GM23338 (cell line): Measurements from ENCODE around the gene PAX5. TPM values are rescaled to one million over a fixed set of nuclear protein-coding genes. Genes with fewer than 3 reads are reported as not detected.

ENCODE experiments used
- ATAC-seq: fragments of 200-7000 bp; cut with Tn5 transposase; 3 replicates; pipeline ENCODE4 v1.9.1; 2020
- DNase-seq: peaks from one replicate; pipeline ENCODE4 v3.0.0-alpha.2; 2015; ENCODE audit warnings: low spot score
- H2AFZ ChIP-seq: fragments of 200-600 bp; sonication (generic); 2 replicates; pipeline ENCODE4 v1.8.0; 2016; ENCODE audit warnings: antibody characterized with exemption, mild to moderate bottlenecking, moderate library complexity
- H3F3A ChIP-seq: fragments of 200-600 bp; sonication (generic); replicated peaks from 2 replicates; pipeline ENCODE4 v1.8.0; 2017; ENCODE audit warnings: antibody characterized with exemption, mixed run types, low read depth
- H3K27ac ChIP-seq: fragments of 200-600 bp; sonication (generic); 2 replicates; pipeline ENCODE4 v1.6.1; 2016; ENCODE audit warnings: low read depth
- H3K27me3 ChIP-seq: fragments of 200-600 bp; sonication (generic); 2 replicates; pipeline ENCODE4 v1.8.0; 2016; ENCODE audit warnings: mild to moderate bottlenecking, mixed run types, moderate library complexity; ENCODE audit not compliant: insufficient read depth
- H3K36me3 ChIP-seq: fragments of 200-600 bp; sonication (generic); 2 replicates; pipeline ENCODE4 v1.8.0; 2016; ENCODE audit warnings: mild to moderate bottlenecking; ENCODE audit not compliant: insufficient read depth
- H3K4me1 ChIP-seq: fragments of 200-600 bp; sonication (generic); 2 replicates; pipeline ENCODE4 v1.8.0; 2016; ENCODE audit warnings: mild to moderate bottlenecking, moderate library complexity; ENCODE audit not compliant: insufficient read depth
- H3K4me2 ChIP-seq: fragments of 200-600 bp; sonication (generic); 2 replicates; pipeline ENCODE4 v1.7.1; 2017; ENCODE audit warnings: mixed run types
- H3K4me3 ChIP-seq: fragments of 200-600 bp; sonication (generic); 2 replicates; pipeline ENCODE4 v1.6.1; 2016; ENCODE audit warnings: mixed run types
- H3K79me2 ChIP-seq: fragments of 200-600 bp; sonication (generic); replicated peaks from 2 replicates; pipeline ENCODE4 v1.8.0; 2017; ENCODE audit warnings: mild to moderate bottlenecking; ENCODE audit not compliant: insufficient read depth
- H3K9me2 ChIP-seq: fragments of 200-600 bp; sonication (generic); 2 replicates; pipeline ENCODE4 v1.8.0; 2017; ENCODE audit not compliant: insufficient read depth
- H4K20me1 ChIP-seq: fragments of 200-600 bp; sonication (generic); replicated peaks from 2 replicates; pipeline ENCODE4 v1.8.0; 2017; ENCODE audit warnings: mild to moderate bottlenecking; ENCODE audit not compliant: insufficient read depth
- H3K27ac Mint-ChIP-seq: 2 replicates; pipeline ENCODE4 v1.8.0; 2020; ENCODE audit warnings: inconsistent platforms, mild to moderate bottlenecking, moderate library complexity, mixed read lengths
- H3K27me3 Mint-ChIP-seq: 3 replicates; pipeline ENCODE4 v1.8.0; 2022; ENCODE audit warnings: low read depth, mild to moderate bottlenecking, moderate library complexity, mixed read lengths, inconsistent platforms; ENCODE audit not compliant: insufficient read depth, poor library complexity
- H3K36me3 Mint-ChIP-seq: 3 replicates; pipeline ENCODE4 v1.8.0; 2021; ENCODE audit warnings: low read depth, mild to moderate bottlenecking, inconsistent platforms, moderate library complexity, mixed read lengths
- H3K4me1 Mint-ChIP-seq: 3 replicates; pipeline ENCODE4 v1.8.0; 2020; ENCODE audit warnings: mild to moderate bottlenecking, inconsistent platforms, mixed read lengths
- H3K4me3 Mint-ChIP-seq: 3 replicates; pipeline ENCODE4 v1.8.0; 2021; ENCODE audit warnings: moderate library complexity, mild to moderate bottlenecking, inconsistent platforms, mixed read lengths
- H3K9me3 Mint-ChIP-seq: 3 replicates; pipeline ENCODE4 v1.8.0; 2020; ENCODE audit warnings: moderate library complexity, mild to moderate bottlenecking, inconsistent platforms, mixed read lengths
- CREB1 ChIP-seq: fragments of 250-450 bp; sonication (Bioruptor Pico); IDR thresholded peaks from 2 replicates; pipeline ENCODE4 v1.5.0; 2020; ENCODE audit warnings: low read depth, mild to moderate bottlenecking, moderate library complexity
- EZH2 ChIP-seq: fragments of 200-600 bp; sonication (generic); IDR thresholded peaks from one replicate; pipeline ENCODE4 v1.8.0; 2017; ENCODE audit warnings: antibody characterized with exemption, mild to moderate bottlenecking, low read depth; ENCODE audit not compliant: unreplicated experiment
- EZH2phosphoT487 ChIP-seq: fragments of 200-600 bp; sonication (generic); IDR thresholded peaks from one replicate; pipeline ENCODE4 v1.8.1; 2018; ENCODE audit warnings: antibody characterized with exemption; ENCODE audit not compliant: unreplicated experiment
- JUNB ChIP-seq: IDR thresholded peaks from one replicate; pipeline ENCODE4 v1.6.1; 2016; ENCODE audit warnings: antibody characterized with exemption; ENCODE audit not compliant: unreplicated experiment
- NANOG ChIP-seq: IDR thresholded peaks from 2 replicates; pipeline ENCODE4 v1.6.1; 2016; ENCODE audit warnings: antibody characterized with exemption, borderline replicate concordance
- POLR2AphosphoS5 ChIP-seq: IDR thresholded peaks from 2 replicates; pipeline ENCODE4 v1.6.1; 2016; ENCODE audit warnings: antibody characterized with exemption, low read depth
- REST ChIP-seq: IDR thresholded peaks from one replicate; pipeline ENCODE4 v1.6.1; 2018; ENCODE audit warnings: antibody characterized with exemption; ENCODE audit not compliant: unreplicated experiment
- STAT1 ChIP-seq: IDR thresholded peaks from one replicate; pipeline ENCODE4 v1.6.1; 2016; ENCODE audit warnings: antibody characterized with exemption; ENCODE audit not compliant: unreplicated experiment
- ZNF114 ChIP-seq: fragments of 250-450 bp; sonication (Bioruptor Pico); IDR thresholded peaks from 2 replicates; pipeline ENCODE4 v1.5.0; 2020; ENCODE audit warnings: mild to moderate bottlenecking, moderate library complexity
- ZNF331 ChIP-seq: fragments of 250-450 bp; sonication (Bioruptor Pico); IDR thresholded peaks from 2 replicates; pipeline ENCODE4 v1.5.0; 2020; ENCODE audit warnings: low read depth, mild to moderate bottlenecking, moderate library complexity
- ZNF462 ChIP-seq: fragments of 250-450 bp; sonication (Bioruptor Pico); IDR thresholded peaks from 2 replicates; pipeline ENCODE4 v1.5.0; 2020; ENCODE audit warnings: mild to moderate bottlenecking, moderate library complexity
- polyA plus RNA-seq: library from polyadenylated mRNA; unstranded; fragments of >200 nt; fragmentation: Nextera tagmentation; extraction: Ambion mirVana; gene quantifications from 2 replicates; pipeline ENCODE4 v1.2.1, GENCODE V29; 2016
- total RNA-seq: library from RNA; depleted of rRNA; stranded (reverse); fragments of >200 nt; shearing (Covaris generic); gene quantifications from 2 replicates; pipeline ENCODE4 v1.2.3, GENCODE V29; 2014
- TF ChIP-seq, protein P1 (sequence below), 2 experiments: fragments of 200-600 bp in 1 of 2; sonication (generic) in 1 of 2; conservative IDR thresholded peaks; 2 replicates each; pipeline versions ENCODE4 v1.5.1 to v1.6.1; 2016 to 2017; ENCODE audit warnings: antibody characterized with exemption in 2 of 2, low read depth in 2 of 2, mild to moderate bottlenecking in 2 of 2, moderate library complexity in 1 of 2
- TF ChIP-seq, protein P2 (sequence below): IDR thresholded peaks from 2 replicates; pipeline ENCODE4 v1.6.1; 2016; ENCODE audit warnings: antibody characterized with exemption

PAX5 gene
- total and polyA plus RNA-seq, 2 experiments from 2014 or later, result 0.17 to 0.60 TPM

- H4K20me1 ChIP-seq, result no peaks in the 10 kb centered on the region
- no peak overlapping the region for H3K27ac ChIP-seq
- TF ChIP-seq ZNF331 (CRISPR knock-in tag), result no peak
- no peak for TF ChIP-seq CREB1 (CRISPR knock-in tag)
- TF ChIP-seq ZNF114 (CRISPR knock-in tag), result no peak
- no peak for TF ChIP-seq STAT1
- TF ChIP-seq EZH2, result no peak
- TF ChIP-seq, protein P1, sequence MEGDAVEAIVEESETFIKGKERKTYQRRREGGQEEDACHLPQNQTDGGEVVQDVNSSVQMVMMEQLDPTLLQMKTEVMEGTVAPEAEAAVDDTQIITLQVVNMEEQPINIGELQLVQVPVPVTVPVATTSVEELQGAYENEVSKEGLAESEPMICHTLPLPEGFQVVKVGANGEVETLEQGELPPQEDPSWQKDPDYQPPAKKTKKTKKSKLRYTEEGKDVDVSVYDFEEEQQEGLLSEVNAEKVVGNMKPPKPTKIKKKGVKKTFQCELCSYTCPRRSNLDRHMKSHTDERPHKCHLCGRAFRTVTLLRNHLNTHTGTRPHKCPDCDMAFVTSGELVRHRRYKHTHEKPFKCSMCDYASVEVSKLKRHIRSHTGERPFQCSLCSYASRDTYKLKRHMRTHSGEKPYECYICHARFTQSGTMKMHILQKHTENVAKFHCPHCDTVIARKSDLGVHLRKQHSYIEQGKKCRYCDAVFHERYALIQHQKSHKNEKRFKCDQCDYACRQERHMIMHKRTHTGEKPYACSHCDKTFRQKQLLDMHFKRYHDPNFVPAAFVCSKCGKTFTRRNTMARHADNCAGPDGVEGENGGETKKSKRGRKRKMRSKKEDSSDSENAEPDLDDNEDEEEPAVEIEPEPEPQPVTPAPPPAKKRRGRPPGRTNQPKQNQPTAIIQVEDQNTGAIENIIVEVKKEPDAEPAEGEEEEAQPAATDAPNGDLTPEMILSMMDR (conservative IDR thresholded peaks at IDR 0.05; ENCODE audit: low read depth in 2 of 2), result no peak
- TF ChIP-seq NANOG, result no peak
- TF ChIP-seq ZNF462, result no peak
- no peak for TF ChIP-seq JUNB
- TF ChIP-seq, protein P2, sequence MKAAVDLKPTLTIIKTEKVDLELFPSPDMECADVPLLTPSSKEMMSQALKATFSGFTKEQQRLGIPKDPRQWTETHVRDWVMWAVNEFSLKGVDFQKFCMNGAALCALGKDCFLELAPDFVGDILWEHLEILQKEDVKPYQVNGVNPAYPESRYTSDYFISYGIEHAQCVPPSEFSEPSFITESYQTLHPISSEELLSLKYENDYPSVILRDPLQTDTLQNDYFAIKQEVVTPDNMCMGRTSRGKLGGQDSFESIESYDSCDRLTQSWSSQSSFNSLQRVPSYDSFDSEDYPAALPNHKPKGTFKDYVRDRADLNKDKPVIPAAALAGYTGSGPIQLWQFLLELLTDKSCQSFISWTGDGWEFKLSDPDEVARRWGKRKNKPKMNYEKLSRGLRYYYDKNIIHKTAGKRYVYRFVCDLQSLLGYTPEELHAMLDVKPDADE, result no peak
- TF ChIP-seq POLR2AphosphoS5, result no peak
- no peak for TF ChIP-seq EZH2phosphoT487
- no peak for TF ChIP-seq REST
- H3K4me1 ChIP-seq, result no peaks in the 10 kb centered on the region
- H3K27me3 Mint-ChIP-seq, result peaks cover 12% of the 10 kb centered on the region
- ATAC-seq, result no peak
- H3K27me3 ChIP-seq, result no peaks in the 10 kb centered on the region
- H3K36me3 ChIP-seq, result no peaks in the 10 kb centered on the region
- no peaks in the 10 kb centered on the region for H3F3A ChIP-seq
- no peak overlapping the region for H3K27ac Mint-ChIP-seq
- H3K36me3 Mint-ChIP-seq, result no peaks in the 10 kb centered on the region
- H3K4me2 ChIP-seq, result no peak overlapping the region
- DNase-seq, result no peak
- no peak overlapping the region for H3K4me3 ChIP-seq
- no peak overlapping the region for H3K4me3 Mint-ChIP-seq
- no peaks in the 10 kb centered on the region for H3K9me3 Mint-ChIP-seq
- H3K9me2 ChIP-seq, result no peaks in the 10 kb centered on the region
- peaks cover 4% of the 10 kb centered on the region for H3K4me1 Mint-ChIP-seq
- H3K79me2 ChIP-seq, result no peaks in the 10 kb centered on the region
- H2AFZ ChIP-seq, result no peak overlapping the region
Observed at GRCh38 chr9:36971935-36972488, 62.1 kb downstream of the PAX5 start.
